HG03565 (cell line): ENCODE measurements around the gene NR2E3.
"Not testable (repeated sequence)": the region's sequence is repeated elsewhere in the genome, so short reads cannot be mapped to it uniquely, and the experiment has no call there.

Source experiments
- ATAC-seq: cut with Tn5 transposase; IDR thresholded peaks from one replicate; pipeline ENCODE4 v1.9.1; 2021; ENCODE audit warnings: mild to moderate bottlenecking, moderate library complexity; ENCODE audit not compliant: unreplicated experiment

Gene NR2E3

GRCh38 chr15:71813723-71814470 lies 3.5 kb downstream of the NR2E3 start:
- ATAC-seq = no peak

- ATAC-seq = no peak
Measured at GRCh38 chr15:71815301-71815700, 4.9 kb downstream of the NR2E3 start.

- ATAC-seq = no peak
Measured at GRCh38 chr15:71817351-71817750, 7.0 kb downstream of the NR2E3 start.

GRCh38 chr15:71820127-71820526 lies 9.8 kb downstream of the NR2E3 start:
- no peak for ATAC-seq

GRCh38 chr15:71821547-71822129 lies 11.3 kb downstream of the NR2E3 start:
- no peak for ATAC-seq

- ATAC-seq = no peak
Measured at GRCh38 chr15:71822890-71823630, 12.7 kb downstream of the NR2E3 start.

- ATAC-seq = no peak
Measured at GRCh38 chr15:71823801-71824200, 13.4 kb downstream of the NR2E3 start.

- no peak for ATAC-seq
Measured at GRCh38 chr15:71825021-71825730, 14.8 kb downstream of the NR2E3 start.

- no peak for ATAC-seq
Measured at GRCh38 chr15:71826196-71826595, 15.8 kb downstream of the NR2E3 start.

- ATAC-seq = no peak
Measured at GRCh38 chr15:71830981-71831380, 20.6 kb downstream of the NR2E3 start.

GRCh38 chr15:71841563-71841962 lies 31.2 kb downstream of the NR2E3 start:
- ATAC-seq = no peak

- no peak for ATAC-seq
Measured at GRCh38 chr15:71844916-71845315, 34.6 kb downstream of the NR2E3 start.

- no peak for ATAC-seq
Measured at GRCh38 chr15:71853543-71853942, 43.2 kb downstream of the NR2E3 start.

- not testable (repeated sequence) for ATAC-seq
Measured at GRCh38 chr15:71858232-71858631, 47.9 kb downstream of the NR2E3 start.
